WERI-Rb-1 (cell line): ENCODE results near the gene NR3C2.

Experiments
- DNase-seq: peaks from one replicate; pipeline ENCODE4 v3.0.0-alpha.2; 2020
- H3K27ac ChIP-seq: fragments of 250-450 bp; sonication (Bioruptor Pico); 2 replicates; pipeline ENCODE4 v1.5.1; 2020; ENCODE audit warnings: mild to moderate bottlenecking, moderate library complexity
- H3K27me3 ChIP-seq: fragments of 250-450 bp; sonication (Bioruptor Pico); 2 replicates; pipeline ENCODE4 v1.5.1; 2021; ENCODE audit warnings: mild to moderate bottlenecking, low read depth, moderate library complexity; ENCODE audit not compliant: insufficient read depth, severe bottlenecking
- H3K36me3 ChIP-seq: fragments of 250-450 bp; sonication (Bioruptor Pico); 2 replicates; pipeline ENCODE4 v1.5.1; 2020; ENCODE audit warnings: mild to moderate bottlenecking, moderate library complexity
- H3K4me3 ChIP-seq: 2 replicates; pipeline ENCODE4 v1.5.1; 2011; ENCODE audit warnings: low read depth, mild to moderate bottlenecking, control low read depth, low read length
- H3K9me3 ChIP-seq: fragments of 250-450 bp; sonication (Bioruptor Pico); 2 replicates; pipeline ENCODE4 v1.5.1; 2021; ENCODE audit warnings: mild to moderate bottlenecking, moderate library complexity; ENCODE audit not compliant: severe bottlenecking
- TF ChIP-seq, protein P1 (sequence below): IDR thresholded peaks from 2 replicates; pipeline ENCODE4 v1.5.1; 2011; ENCODE audit warnings: low read depth, mild to moderate bottlenecking, control low read depth, inconsistent platforms, low read length

Gene NR3C2

DNA sequence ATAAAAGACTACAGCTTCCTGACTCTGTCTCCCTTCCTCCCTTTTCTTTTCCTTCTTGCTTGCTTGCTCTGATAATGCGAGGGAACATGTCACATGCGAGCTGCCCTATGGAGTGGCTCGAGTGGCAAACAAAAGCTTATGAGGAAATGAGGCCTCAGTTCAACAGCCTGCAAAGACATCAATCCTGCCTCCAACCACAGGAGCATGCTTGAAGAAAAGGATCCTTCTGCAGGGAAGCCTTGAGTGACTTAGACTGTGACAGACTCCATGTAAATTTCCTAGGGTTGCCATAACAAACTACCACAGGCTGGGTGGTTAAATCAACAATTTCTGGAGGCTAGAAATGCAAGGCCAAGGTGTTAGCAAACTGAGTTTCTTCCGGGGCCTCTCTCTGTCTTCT is 152.5 kb downstream of the NR3C2 start:
- Histone ChIP-seq H3K4me3 (no peak overlapping the region), H3K27me3 (no peaks in the 10 kb centered on the region), H3K36me3 (no peaks in the 10 kb centered on the region), H3K9me3 (no peaks in the 10 kb centered on the region), H3K27ac (no peak overlapping the region)
- no peak for DNase-seq
- TF ChIP-seq, protein P1, sequence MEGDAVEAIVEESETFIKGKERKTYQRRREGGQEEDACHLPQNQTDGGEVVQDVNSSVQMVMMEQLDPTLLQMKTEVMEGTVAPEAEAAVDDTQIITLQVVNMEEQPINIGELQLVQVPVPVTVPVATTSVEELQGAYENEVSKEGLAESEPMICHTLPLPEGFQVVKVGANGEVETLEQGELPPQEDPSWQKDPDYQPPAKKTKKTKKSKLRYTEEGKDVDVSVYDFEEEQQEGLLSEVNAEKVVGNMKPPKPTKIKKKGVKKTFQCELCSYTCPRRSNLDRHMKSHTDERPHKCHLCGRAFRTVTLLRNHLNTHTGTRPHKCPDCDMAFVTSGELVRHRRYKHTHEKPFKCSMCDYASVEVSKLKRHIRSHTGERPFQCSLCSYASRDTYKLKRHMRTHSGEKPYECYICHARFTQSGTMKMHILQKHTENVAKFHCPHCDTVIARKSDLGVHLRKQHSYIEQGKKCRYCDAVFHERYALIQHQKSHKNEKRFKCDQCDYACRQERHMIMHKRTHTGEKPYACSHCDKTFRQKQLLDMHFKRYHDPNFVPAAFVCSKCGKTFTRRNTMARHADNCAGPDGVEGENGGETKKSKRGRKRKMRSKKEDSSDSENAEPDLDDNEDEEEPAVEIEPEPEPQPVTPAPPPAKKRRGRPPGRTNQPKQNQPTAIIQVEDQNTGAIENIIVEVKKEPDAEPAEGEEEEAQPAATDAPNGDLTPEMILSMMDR = no peak

DNA sequence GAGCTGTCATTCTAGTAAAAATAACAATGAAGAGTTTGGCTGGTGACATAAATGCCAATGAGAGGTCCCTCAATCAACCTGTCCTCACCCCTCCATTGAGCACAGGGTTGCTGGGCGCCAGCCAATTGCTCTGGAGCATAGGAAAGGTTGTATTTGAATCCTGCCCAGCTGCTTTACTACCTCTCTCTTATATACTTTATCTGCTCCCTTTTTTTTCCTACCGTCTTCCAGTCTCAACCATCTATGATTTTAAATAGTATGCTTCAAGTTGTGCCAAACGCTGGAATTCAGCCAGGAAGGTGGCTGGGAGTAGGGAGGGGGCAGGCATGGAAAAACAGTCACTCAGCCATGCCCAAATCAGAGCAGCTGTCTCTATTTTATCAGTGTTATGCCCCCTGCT is 153.8 kb downstream of the NR3C2 start:
- H3K9me3 ChIP-seq = no peaks in the 10 kb centered on the region
- H3K36me3 ChIP-seq = no peaks in the 10 kb centered on the region
- no peak overlapping the region for H3K4me3 ChIP-seq
- TF ChIP-seq, protein P1 = no peak
- no peak overlapping the region for H3K27ac ChIP-seq
- no peaks in the 10 kb centered on the region for H3K27me3 ChIP-seq
- no peak for DNase-seq

DNA sequence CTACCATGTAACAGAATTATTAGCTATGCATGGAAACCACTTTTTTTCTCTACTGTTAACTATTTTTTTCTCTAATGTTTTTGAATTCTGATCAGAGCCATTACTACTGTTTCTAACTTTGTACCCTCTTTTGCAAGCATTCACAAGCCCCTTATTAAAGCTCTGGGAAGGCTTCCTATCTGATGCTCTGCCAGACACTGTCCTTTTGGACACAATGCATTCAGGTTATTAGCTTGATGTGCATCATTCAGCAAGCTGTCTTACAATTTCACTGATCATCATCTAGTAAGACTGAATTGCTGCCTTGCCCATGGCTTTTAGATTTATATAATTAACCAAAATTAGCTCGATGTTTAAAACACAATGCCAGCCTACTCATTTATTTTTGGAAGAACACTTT is 155.1 kb downstream of the NR3C2 start:
- Histone ChIP-seq H3K36me3 (no peaks in the 10 kb centered on the region), H3K27ac (no peak overlapping the region), H3K9me3 (no peaks in the 10 kb centered on the region), H3K4me3 (no peak overlapping the region), H3K27me3 (no peaks in the 10 kb centered on the region)
- TF ChIP-seq, protein P1 = no peak
- DNase-seq = no peak

DNA sequence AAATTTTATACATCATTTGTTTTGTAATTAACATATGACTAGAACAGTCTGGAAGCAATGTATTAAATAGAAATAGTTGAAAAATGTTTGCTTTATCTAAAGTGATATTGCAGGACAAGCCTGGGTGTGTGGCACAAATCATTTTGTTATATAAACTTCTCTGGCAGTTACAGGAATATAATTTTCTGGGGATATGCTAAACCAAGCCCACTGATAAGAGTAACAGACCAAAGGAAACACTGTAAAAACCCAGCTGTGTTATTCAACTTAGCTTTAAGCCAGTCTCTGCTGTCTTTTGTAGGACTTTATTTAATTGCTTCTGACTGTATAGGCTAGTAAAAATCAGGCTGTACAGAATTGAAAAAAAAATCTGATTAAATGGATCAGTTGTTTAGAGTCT is 156.2 kb downstream of the NR3C2 start:
- no peaks in the 10 kb centered on the region for H3K36me3 ChIP-seq
- H3K9me3 ChIP-seq = no peaks in the 10 kb centered on the region
- no peak for DNase-seq
- H3K4me3 ChIP-seq = no peak overlapping the region
- TF ChIP-seq, protein P1 = no peak
- no peak overlapping the region for H3K27ac ChIP-seq
- no peaks in the 10 kb centered on the region for H3K27me3 ChIP-seq

DNA sequence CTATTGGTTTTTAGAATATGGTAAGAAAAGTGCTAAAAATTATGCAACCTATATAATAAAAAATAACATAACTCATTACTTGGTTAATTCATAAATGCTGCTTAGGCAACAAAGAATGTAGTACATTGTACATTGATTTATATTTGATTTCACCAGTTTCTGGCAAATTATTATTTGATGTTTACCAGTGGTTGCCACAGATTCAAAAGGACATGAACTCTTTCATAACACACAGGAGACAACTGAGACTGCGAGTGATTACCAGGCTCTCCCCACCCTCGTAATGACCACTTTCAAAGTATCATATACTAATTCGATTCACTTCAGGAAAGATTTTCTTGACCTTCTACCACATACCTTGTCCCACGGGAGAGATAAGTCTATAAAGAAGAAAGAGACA is 158.5 kb downstream of the NR3C2 start:
- no peak overlapping the region for H3K4me3 ChIP-seq
- H3K27ac ChIP-seq = no peak overlapping the region
- no peak for DNase-seq
- no peaks in the 10 kb centered on the region for H3K27me3 ChIP-seq
- TF ChIP-seq, protein P1 = no peak
- no peaks in the 10 kb centered on the region for H3K9me3 ChIP-seq
- no peaks in the 10 kb centered on the region for H3K36me3 ChIP-seq

DNA sequence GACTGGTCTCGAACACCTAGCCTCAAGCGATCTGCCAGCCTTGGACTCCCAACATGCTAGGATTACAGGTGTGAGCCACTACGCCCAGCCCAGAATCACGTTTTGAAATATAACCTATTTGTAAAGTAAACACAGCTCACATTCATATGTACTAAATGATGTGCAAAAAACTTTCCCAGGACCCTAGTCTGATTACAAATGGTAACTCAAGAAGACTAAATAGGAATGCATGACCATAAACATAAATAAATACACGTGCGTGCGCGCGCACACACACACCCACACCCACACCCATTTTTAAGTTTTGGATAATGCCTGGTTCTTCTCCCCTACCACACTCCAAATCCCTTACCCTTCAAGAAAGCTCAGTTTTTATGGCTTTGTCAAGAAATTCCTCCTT is 163.9 kb downstream of the NR3C2 start:
- Histone ChIP-seq H3K27ac (no peak overlapping the region), H3K4me3 (no peak overlapping the region), H3K9me3 (no peaks in the 10 kb centered on the region), H3K36me3 (no peaks in the 10 kb centered on the region), H3K27me3 (no peaks in the 10 kb centered on the region)
- no peak for DNase-seq
- TF ChIP-seq, protein P1 = no peak
